ENCODE data around the gene RMRP.

GRCh38 chr9:35681341-35682002 lies 23.7 kb upstream of the RMRP start:
- TF ChIP-seq EZH2 (IDR thresholded peaks at IDR 0.05), result no peak
- no peak for TF ChIP-seq POLR2AphosphoS5 (IDR thresholded peaks at IDR 0.05; ENCODE audit: borderline replicate concordance, low read depth, low read length)
- no peak for TF ChIP-seq FOXP2 (optimal IDR thresholded peaks at IDR 0.05; ENCODE audit: control extremely low read depth, extremely low read length, insufficient read depth)

Measured in SK-N-MC (cell line).